Mesothelial cell of epicardium (in vitro differentiated cells): ENCODE data around the gene SLC20A1. TPM values are rescaled to one million over a fixed set of nuclear protein-coding genes. Genes with fewer than 3 reads are reported as not detected.

Experiments
- DNase-seq, 2 experiments: peaks; one replicate each; pipeline ENCODE4 v3.0.0; 2021; ENCODE audit warnings: low spot score in 2 of 2; ENCODE audit not compliant: unreplicated experiment in 2 of 2
- H3K27ac Mint-ChIP-seq: 2 replicates; pipeline ENCODE4 v1.8.0; 2021; ENCODE audit warnings: mixed read lengths
- H3K27me3 Mint-ChIP-seq: 2 replicates; pipeline ENCODE4 v1.8.0; 2021; ENCODE audit warnings: low read depth, mixed read lengths
- H3K36me3 Mint-ChIP-seq: 2 replicates; pipeline ENCODE4 v1.8.0; 2021; ENCODE audit warnings: mixed read lengths
- H3K4me1 Mint-ChIP-seq: 2 replicates; pipeline ENCODE4 v1.8.0; 2021; ENCODE audit warnings: mixed read lengths
- H3K4me3 Mint-ChIP-seq: 2 replicates; pipeline ENCODE4 v1.8.0; 2021; ENCODE audit warnings: mild to moderate bottlenecking, moderate library complexity, mixed read lengths
- H3K9me3 Mint-ChIP-seq: 2 replicates; pipeline ENCODE4 v1.8.0; 2021; ENCODE audit warnings: mixed read lengths
- CTCF ChIP-seq: fragments of 200-600 bp; sonication (generic); IDR thresholded peaks from one replicate; pipeline ENCODE4 v1.5.0; 2021; ENCODE audit warnings: antibody characterized with exemption; ENCODE audit not compliant: unreplicated experiment
- total RNA-seq: library from RNA; stranded (reverse); gene quantifications from 3 replicates; pipeline ENCODE4 v1.2.1, GENCODE V29; 2021

Gene SLC20A1
- total RNA-seq, 1 donor from 2014 or later = 46.3 TPM

GRCh38 chr2:112683550-112684414 is 38.0 kb downstream of the SLC20A1 start:
- no peaks in the 10 kb centered on the region for H3K27me3 Mint-ChIP-seq
- no peak for TF ChIP-seq CTCF
- DNase-seq = no peak
- no peak overlapping the region for H3K4me3 Mint-ChIP-seq
- no peak overlapping the region for H3K27ac Mint-ChIP-seq
- no peaks in the 10 kb centered on the region for H3K4me1 Mint-ChIP-seq
- H3K36me3 Mint-ChIP-seq = no peaks in the 10 kb centered on the region
- H3K9me3 Mint-ChIP-seq = no peaks in the 10 kb centered on the region

GRCh38 chr2:112684415-112684775 is 38.7 kb downstream of the SLC20A1 start:
- TF ChIP-seq CTCF = no peak
- Mint-ChIP-seq H3K27ac (no peak overlapping the region), H3K4me3 (no peak overlapping the region), H3K36me3 (no peaks in the 10 kb centered on the region), H3K9me3 (no peaks in the 10 kb centered on the region), H3K4me1 (no peaks in the 10 kb centered on the region), H3K27me3 (no peaks in the 10 kb centered on the region)
- DNase-seq = no peak

- no peaks in the 10 kb centered on the region for H3K36me3 Mint-ChIP-seq
- H3K27me3 Mint-ChIP-seq = no peaks in the 10 kb centered on the region
- TF ChIP-seq CTCF = peak; percentile 37
- no peak overlapping the region for H3K27ac Mint-ChIP-seq
- no peaks in the 10 kb centered on the region for H3K4me1 Mint-ChIP-seq
- DNase-seq = no peak
- no peaks in the 10 kb centered on the region for H3K9me3 Mint-ChIP-seq
- no peak overlapping the region for H3K4me3 Mint-ChIP-seq
Observed at GRCh38 chr2:112685271-112685884, 39.6 kb downstream of the SLC20A1 start.

GRCh38 chr2:112686348-112687217 is 40.8 kb downstream of the SLC20A1 start:
- Mint-ChIP-seq H3K27ac (no peak overlapping the region), H3K27me3 (no peaks in the 10 kb centered on the region), H3K9me3 (no peaks in the 10 kb centered on the region), H3K4me1 (no peaks in the 10 kb centered on the region), H3K36me3 (no peaks in the 10 kb centered on the region), H3K4me3 (no peak overlapping the region)
- no peak for DNase-seq
- no peak for TF ChIP-seq CTCF

- no peak for DNase-seq
- no peak overlapping the region for H3K4me3 Mint-ChIP-seq
- H3K4me1 Mint-ChIP-seq = no peaks in the 10 kb centered on the region
- H3K27me3 Mint-ChIP-seq = no peaks in the 10 kb centered on the region
- no peak for TF ChIP-seq CTCF
- no peak overlapping the region for H3K27ac Mint-ChIP-seq
- H3K9me3 Mint-ChIP-seq = no peaks in the 10 kb centered on the region
- no peaks in the 10 kb centered on the region for H3K36me3 Mint-ChIP-seq
Observed at GRCh38 chr2:112687522-112687921, 41.8 kb downstream of the SLC20A1 start.
